GM18502 (cell line): Measurements from ENCODE around the gene CENPT.
A peak's percentile ranks its signal among the peaks of the same experiment; 100 is the strongest.
"Not testable (repeated sequence)": the region's sequence is repeated elsewhere in the genome, so short reads cannot be mapped to it uniquely, and the experiment has no call there.

Source experiments
- ATAC-seq: cut with Tn5 transposase; IDR thresholded peaks from one replicate; pipeline ENCODE4 v1.9.1; 2021; ENCODE audit warnings: mild to moderate bottlenecking; ENCODE audit not compliant: unreplicated experiment, poor library complexity

Gene CENPT

GRCh38 chr16:67877064-67877463 lies 29.6 kb upstream of the CENPT start:
- no peak for ATAC-seq

GRCh38 chr16:67874372-67874771 lies 26.9 kb upstream of the CENPT start:
- ATAC-seq, result no peak

- peak; percentile 3 for ATAC-seq
These were observed 26.2 kb upstream of the CENPT start for GRCh38 chr16:67873435-67874370.

GRCh38 chr16:67872631-67873434 lies 25.3 kb upstream of the CENPT start, which contains the start of gene EDC4:
Gene EDC4 (plus strand): TSS chr16:67873052. CDS start chr16:67873262, 210 bp downstream.
- peak; percentile 82 for ATAC-seq

- no peak for ATAC-seq
These were observed 24.7 kb upstream of the CENPT start for GRCh38 chr16:67872131-67872630.

GRCh38 chr16:67871256-67871655 lies 23.8 kb upstream of the CENPT start:
- no peak for ATAC-seq

- no peak for ATAC-seq
These were observed 22.2 kb upstream of the CENPT start for GRCh38 chr16:67869653-67870052.

GRCh38 chr16:67868290-67868689 lies 20.8 kb upstream of the CENPT start:
- no peak for ATAC-seq

- ATAC-seq, result no peak
These were observed 17.8 kb upstream of the CENPT start for GRCh38 chr16:67865318-67865717.

- ATAC-seq, result no peak
These were observed 17.1 kb upstream of the CENPT start for GRCh38 chr16:67864594-67864993.

GRCh38 chr16:67864044-67864443 lies 16.6 kb upstream of the CENPT start:
- ATAC-seq, result not testable (repeated sequence)

- ATAC-seq, result no peak
These were observed 15.4 kb upstream of the CENPT start for GRCh38 chr16:67862623-67863583.

- no peak for ATAC-seq
These were observed 14.4 kb upstream of the CENPT start for GRCh38 chr16:67861877-67862276.

GRCh38 chr16:67860589-67861398 lies 13.3 kb upstream of the CENPT start:
- ATAC-seq, result no peak

- no peak for ATAC-seq
These were observed 11.0 kb upstream of the CENPT start for GRCh38 chr16:67858500-67858899.

- ATAC-seq, result no peak
These were observed 10.2 kb upstream of the CENPT start for GRCh38 chr16:67857547-67858233.

GRCh38 chr16:67856927-67857546 lies 9.5 kb upstream of the CENPT start:
- ATAC-seq, result no peak

GRCh38 chr16:67855789-67856188 lies 8.3 kb upstream of the CENPT start:
- ATAC-seq, result no peak
